Measurements from ENCODE around the gene CRACR2A.

DNA sequence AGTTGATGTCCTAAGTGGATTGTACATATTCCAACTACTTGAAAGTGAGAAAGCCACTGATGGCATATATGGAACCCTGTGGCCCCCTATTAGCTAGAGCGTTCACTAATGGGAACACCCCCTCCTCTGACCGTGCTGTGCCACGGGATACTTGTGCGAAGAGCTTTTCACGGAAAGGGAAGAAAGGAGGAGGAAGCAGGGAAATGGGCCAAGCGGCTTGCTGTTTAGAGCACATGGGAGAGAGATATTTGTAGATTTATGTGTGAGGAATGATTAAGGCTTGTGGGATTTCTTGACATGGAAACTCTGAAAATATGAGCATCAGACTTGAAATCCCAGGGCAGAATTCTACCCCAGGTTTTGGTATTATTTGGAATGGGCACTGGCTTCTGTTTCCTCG is 132.1 kb downstream of the CRACR2A start:
- TF ChIP-seq CTBP1 (IDR thresholded peaks at IDR 0.05; ENCODE audit: borderline replicate concordance) (no peak), TARDBP (IDR thresholded peaks at IDR 0.05) (no peak), BHLHE40 (IDR thresholded peaks at IDR 0.05; ENCODE audit: borderline replicate concordance) (no peak)

Data from HEK293T (cell line).